ENCODE measurements around the gene SUN2.

Gene SUN2

DNA sequence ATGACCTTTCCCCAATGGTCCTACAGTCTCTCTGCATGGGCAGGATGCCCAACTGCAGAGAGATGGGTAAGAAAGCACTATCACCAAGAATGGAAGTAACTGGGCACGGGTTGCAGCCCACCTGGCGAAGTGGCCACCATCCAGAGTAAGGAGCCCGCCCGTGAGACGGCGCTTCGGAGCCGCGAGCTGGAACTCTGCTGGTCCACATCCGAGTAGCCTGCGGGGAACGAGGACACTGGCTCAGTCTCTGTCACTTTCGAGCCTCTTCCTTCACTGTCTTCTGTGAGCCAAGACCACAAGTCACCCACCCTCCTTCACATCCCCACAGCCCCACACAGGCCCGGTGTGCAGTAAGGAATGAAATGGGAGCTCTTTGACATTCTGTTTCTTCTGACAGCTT is 5.7 kb downstream of the SUN2 start:
- TF ChIP-seq, protein P1, sequence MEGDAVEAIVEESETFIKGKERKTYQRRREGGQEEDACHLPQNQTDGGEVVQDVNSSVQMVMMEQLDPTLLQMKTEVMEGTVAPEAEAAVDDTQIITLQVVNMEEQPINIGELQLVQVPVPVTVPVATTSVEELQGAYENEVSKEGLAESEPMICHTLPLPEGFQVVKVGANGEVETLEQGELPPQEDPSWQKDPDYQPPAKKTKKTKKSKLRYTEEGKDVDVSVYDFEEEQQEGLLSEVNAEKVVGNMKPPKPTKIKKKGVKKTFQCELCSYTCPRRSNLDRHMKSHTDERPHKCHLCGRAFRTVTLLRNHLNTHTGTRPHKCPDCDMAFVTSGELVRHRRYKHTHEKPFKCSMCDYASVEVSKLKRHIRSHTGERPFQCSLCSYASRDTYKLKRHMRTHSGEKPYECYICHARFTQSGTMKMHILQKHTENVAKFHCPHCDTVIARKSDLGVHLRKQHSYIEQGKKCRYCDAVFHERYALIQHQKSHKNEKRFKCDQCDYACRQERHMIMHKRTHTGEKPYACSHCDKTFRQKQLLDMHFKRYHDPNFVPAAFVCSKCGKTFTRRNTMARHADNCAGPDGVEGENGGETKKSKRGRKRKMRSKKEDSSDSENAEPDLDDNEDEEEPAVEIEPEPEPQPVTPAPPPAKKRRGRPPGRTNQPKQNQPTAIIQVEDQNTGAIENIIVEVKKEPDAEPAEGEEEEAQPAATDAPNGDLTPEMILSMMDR (IDR thresholded peaks at IDR 0.05): no peak

DNA sequence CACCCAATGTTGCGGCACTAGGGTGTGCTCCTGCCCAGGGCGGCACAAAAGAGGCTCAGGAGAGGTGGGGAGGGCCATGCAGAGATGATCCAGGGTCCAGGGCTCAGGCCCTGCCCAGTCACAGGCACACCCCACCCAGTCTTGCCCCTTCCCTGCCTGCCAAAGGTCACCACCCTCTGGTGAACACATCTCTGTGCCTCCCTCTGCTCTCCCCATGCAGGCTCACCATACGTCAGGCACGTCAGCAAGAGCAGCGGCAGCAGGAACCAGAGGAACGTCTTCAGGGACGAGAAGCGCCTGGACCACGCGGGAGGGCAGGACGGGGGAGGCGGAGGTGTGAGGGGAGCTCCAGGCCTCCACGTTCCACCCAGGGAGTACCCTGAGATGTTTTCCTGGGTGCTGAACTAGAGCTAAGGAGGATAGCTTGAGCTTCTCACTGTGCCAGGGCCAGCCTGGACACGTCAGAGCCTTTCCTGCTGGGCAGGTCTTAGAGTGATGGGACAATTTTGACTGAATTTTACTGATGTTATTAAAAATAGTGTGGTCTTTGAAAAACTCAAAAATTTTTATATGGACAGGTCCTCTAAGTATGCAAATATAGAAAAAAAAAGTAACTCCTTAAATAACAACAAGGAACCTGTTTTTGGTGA is 7.2 kb downstream of the SUN2 start:
- TF ChIP-seq, protein P1 (IDR thresholded peaks at IDR 0.05): no peak

DNA sequence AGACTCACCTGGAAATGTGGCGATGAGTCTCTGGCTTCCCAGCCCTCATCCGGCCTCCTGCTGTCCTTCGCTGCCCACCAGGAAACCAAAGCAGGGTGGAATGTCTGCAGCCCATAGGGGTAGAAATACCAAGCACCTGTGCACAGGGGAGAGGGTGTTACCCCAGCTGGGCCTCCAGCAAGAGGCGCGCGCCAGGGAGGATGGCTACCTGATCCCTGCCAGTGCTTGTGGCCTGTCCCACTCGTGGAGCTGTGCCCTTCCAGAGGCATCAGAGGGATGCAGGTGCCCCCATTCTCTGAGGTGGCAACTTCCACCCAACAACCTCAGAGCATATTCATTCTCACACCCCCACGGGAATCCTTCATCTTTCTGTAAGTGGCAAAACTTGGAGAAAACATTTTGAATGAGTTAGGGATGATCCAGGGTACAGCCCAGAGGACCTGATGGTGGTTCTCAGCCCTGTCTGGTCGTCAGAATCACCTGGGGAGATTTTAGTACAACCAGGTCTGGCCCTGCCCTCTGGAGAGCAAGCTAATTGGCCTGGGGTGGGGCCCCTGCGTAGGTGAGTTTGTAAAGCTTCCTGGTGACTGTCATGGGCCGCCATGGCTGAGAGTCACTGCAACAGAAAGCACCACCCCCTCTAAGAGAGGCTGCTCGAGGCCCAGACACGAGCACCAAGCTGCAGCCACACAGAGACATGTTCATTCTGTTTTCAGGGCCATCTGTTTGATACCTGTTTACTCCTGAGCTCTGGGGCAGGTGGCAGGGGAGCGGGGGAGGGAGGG is 9.9 kb downstream of the SUN2 start:
- TF ChIP-seq, protein P1 (IDR thresholded peaks at IDR 0.05): no peak

GRCh38 chr22:38744981-38745380 is 10.8 kb downstream of the SUN2 start:
- TF ChIP-seq, protein P1 (IDR thresholded peaks at IDR 0.05): no peak

GRCh38 chr22:38742176-38742942 is 13.4 kb downstream of the SUN2 start:
- TF ChIP-seq, protein P1 (IDR thresholded peaks at IDR 0.05): no peak

DNA sequence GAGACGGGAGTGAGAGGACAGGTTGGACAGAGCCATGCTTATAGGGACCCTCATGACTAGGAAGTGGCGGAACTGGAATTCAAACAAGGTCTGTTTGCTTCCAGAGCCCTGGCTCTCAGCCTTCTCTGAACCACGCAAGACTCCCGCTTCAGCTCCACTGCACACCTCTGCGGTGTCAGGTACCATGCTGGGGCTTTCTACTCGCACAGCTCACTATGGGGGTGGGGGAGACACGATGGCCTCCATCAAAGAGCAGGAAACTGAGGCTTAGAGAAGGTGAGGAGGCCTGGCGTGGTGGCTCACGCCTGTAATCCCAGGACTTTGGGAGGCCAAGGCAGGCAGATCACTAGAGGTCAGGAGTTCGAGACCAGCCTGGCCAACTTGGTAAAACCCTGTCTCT is 14.2 kb downstream of the SUN2 start:
- TF ChIP-seq, protein P1 (IDR thresholded peaks at IDR 0.05): no peak

DNA sequence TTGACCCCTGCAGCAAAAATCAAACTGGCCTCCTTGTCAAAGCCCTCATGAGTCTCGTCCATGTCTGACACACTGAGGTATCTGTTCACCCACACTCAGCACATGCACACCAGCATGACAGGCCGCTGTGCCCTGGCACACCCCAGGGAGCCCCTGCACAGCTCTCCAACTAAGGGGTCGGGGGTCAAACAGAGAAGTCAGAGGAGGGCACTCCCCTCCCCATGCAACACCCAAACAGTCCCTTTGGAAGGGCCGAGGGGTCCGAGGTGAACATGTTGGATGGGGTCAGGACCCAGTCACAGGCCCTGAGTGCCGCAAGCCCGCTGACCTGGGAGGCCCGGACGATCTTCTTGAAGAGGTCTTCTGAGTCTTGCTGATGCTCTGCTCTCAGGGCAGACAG is 14.6 kb downstream of the SUN2 start:
- TF ChIP-seq, protein P1 (IDR thresholded peaks at IDR 0.05): no peak
